Uterus (tissue), 2 donors: ENCODE measurements around the gene PLXND1.

Source experiments
- CTCF ChIP-seq, 4 experiments: fragments of 200-600 bp in 2 of 4; fragments of 450-650 bp in 2 of 4; sonication (generic) in 2 of 4; IDR thresholded peaks; one replicate each; pipeline ENCODE4 v1.5.1; 2016 to 2019; ENCODE audit warnings: antibody characterized with exemption in 4 of 4, mild to moderate bottlenecking in 2 of 4, moderate library complexity in 1 of 4
- POLR2A ChIP-seq, 2 donors: fragments of 450-650 bp; IDR thresholded peaks; one replicate each; pipeline ENCODE4 v1.6.1; 2016; ENCODE audit warnings: antibody characterized with exemption in 2 of 2, mild to moderate bottlenecking in 1 of 2, moderate library complexity in 1 of 2

GRCh38 chr3:129595544-129596193, 10.8 kb downstream of the PLXND1 start:
- TF ChIP-seq POLR2A (IDR thresholded peaks at IDR 0.05) (no peak), CTCF (IDR thresholded peaks at IDR 0.05) (no peak)
